ENCODE measurements around the gene TESK2.

TESK2 gene

GRCh38 chr1:45373573-45373972 lies 117.4 kb downstream of the TESK2 start:
- DNase-seq: no peak

DNA sequence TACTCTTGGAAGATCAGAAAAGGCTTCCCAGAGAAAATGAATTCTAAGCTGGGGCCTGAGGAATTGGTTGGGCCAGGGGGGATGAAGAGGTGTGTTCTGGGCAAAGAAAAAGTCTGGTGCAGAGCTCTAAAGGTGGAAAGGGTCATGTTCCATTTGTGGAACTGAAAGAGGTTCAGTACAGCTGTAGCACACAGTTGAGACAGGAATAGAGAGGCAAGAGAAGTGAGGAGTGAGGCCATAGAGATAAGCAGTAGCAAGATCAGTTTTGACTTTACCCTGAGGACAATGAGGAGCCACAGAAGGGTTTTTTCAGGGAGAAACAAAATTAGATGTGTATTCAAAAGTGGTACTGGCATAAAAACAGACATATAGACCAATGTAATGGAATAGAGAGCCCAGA lies 120.4 kb downstream of the TESK2 start:
- DNase-seq: no peak

GRCh38 chr1:45365051-45365450 lies 125.9 kb downstream of the TESK2 start:
- no peak for DNase-seq

GRCh38 chr1:45364294-45364693 lies 126.7 kb downstream of the TESK2 start:
- DNase-seq: no peak

DNA sequence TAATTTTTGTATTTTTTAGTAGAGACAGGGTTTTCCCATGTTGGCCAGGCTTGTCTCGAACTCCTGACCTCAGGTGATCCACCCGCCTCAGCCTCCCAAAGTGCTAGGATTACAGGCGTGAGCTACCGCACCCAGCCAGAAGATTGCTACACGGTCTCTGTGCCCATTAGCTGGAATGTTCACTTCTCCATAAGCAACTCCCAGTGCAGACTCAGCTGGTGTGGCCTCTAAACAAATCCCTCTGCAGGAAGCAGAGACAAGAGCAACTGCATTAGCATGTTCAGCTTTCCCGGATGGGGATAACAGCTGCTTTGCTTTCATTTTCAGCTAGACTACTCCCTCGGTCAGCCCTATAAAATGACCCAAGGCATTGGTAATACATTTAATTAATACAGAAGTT lies 130.0 kb downstream of the TESK2 start:
- DNase-seq: peak; percentile 67 to 84

DNA sequence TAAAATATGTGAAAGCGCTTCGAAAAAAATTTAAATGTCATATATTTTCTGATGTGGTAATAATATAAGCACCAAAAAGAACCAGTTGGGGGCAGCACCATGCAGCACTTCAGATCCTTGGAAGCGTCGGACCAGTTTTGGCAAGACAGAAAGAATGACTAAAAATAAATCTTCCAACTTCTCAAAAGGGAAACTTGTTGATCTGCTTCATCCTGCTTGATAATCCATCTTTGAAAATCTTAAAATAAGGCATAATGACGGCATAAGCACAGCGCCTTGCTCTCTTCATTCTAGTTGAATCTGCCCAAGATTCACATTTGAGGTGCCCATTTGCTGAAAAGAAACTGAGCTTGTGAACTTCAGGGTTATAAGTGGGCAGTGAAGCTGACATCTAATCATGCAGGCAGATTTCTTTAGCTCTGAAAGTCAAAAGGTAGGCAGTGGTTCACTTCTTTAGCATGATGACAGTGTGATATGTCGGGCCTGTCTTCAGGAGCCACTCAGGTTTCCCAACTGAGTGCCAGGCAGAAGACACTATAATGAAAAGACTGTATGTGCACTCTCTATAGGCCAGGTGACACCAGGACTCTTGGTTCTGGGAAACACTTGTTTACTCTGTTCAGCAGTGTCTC lies 131.0 kb downstream of the TESK2 start:
- peak; percentile 23 to 51 for DNase-seq

GRCh38 chr1:45356186-45356585 lies 134.8 kb downstream of the TESK2 start:
- DNase-seq: peak in 1 of 2 experiments; percentile 6

GRCh38 chr1:45355683-45356082 lies 135.3 kb downstream of the TESK2 start:
- no peak for DNase-seq

DNA sequence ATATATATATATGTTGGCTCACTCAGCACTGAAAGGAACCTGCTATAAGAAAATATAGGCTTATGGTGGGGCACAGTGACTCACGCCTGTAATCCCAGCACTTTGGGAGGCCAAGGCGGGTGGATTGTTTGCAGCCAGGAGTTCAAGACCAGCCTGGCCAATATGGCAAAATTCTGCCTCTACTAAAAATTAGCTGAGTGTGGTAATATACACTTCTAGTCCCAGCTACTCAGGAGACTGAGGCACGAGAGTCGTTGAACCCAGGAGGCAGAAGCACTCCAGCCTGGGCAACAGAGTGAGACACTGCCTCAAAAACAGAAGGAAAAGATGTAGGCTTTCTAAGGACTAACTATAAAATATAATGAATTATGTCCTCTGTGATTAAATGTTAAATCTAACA lies 136.1 kb downstream of the TESK2 start:
- no peak for DNase-seq

- DNase-seq: no peak
Measured at GRCh38 chr1:45353685-45354084, 137.3 kb downstream of the TESK2 start.

DNA sequence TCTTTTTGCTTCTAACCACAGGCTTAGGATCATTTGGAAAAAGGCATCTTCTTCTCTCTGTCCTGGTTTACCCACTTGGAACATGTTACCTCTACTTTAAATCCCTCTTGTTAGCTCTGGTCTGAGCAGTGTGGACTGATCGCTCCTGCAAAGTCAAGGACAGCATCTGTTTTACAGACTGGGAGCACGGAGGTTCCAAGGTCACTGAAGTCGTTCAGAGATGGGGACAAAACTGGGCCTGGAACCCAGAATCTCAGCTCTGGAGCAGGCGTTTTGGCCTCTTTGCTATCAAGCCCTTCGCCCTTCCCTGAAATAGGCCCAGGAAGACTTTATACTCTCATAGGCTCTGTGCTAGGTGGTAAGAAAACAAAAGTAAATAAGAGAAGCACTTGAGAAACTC lies 139.5 kb downstream of the TESK2 start:
- no peak for DNase-seq

DNA sequence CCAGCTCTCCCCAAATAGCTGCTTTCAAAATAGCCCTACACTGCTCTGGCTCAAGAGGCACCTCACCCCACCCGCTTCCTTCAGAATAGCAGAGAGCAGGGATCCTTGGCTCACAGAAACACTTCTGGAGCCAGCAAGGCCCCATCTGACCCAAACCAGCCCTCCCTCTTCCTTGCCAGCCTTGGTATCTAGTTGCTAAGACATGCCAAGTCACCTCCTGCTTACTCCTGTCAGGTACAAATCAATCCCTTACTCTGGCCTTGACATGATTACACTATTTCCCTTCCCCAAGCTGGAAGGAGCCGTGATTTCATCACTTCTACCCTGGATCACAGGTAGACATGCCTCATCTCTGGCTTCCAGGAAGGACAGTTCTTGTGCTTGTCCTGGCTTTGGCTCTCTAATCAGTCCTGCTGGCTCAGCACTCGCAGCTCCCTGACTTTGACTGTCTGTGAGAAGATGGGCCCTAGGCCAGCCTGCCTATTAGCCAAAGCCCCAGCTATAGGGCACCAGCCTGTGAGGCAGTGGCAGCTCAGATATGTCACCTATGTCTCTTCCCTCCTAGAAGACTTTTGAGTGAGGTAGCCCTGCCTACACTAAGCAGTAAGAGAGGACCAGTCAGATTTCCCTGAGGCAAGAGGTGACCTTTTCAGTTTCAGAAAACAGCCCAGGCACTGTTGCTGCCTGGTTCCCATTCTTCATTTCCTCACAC lies 141.8 kb downstream of the TESK2 start:
- DNase-seq: no peak

GRCh38 chr1:45348609-45348965 lies 142.4 kb downstream of the TESK2 start:
- no peak for DNase-seq

GRCh38 chr1:45348020-45348419 lies 142.9 kb downstream of the TESK2 start:
- no peak for DNase-seq

DNA sequence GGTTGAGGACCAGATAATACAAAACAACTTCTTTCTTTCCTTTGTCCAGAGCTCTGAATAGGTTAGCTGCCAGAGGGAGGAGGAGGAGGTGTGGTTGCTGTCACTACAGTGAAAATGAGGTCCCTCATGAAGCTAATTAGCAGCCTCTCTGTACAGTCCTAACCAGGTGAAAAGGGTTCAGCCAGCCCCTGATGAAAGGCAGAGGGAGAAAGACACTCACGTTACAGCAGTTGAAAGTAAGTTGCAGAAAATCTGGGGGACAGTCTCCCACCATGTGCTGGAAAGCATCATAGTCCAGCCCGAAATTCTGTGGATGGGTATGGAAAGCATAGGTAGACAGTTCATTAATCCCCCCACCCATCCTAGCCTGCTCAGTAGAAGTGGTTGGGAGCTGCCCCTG lies 144.5 kb downstream of the TESK2 start:
- DNase-seq: no peak

- no peak for DNase-seq
Measured at GRCh38 chr1:45345014-45345413, 145.9 kb downstream of the TESK2 start.

GRCh38 chr1:45344499-45344898 lies 146.5 kb downstream of the TESK2 start:
- DNase-seq: no peak

- peak in 1 of 2 experiments; percentile 23 for DNase-seq
Measured at GRCh38 chr1:45340816-45341466, 150.0 kb downstream of the TESK2 start.

DNA sequence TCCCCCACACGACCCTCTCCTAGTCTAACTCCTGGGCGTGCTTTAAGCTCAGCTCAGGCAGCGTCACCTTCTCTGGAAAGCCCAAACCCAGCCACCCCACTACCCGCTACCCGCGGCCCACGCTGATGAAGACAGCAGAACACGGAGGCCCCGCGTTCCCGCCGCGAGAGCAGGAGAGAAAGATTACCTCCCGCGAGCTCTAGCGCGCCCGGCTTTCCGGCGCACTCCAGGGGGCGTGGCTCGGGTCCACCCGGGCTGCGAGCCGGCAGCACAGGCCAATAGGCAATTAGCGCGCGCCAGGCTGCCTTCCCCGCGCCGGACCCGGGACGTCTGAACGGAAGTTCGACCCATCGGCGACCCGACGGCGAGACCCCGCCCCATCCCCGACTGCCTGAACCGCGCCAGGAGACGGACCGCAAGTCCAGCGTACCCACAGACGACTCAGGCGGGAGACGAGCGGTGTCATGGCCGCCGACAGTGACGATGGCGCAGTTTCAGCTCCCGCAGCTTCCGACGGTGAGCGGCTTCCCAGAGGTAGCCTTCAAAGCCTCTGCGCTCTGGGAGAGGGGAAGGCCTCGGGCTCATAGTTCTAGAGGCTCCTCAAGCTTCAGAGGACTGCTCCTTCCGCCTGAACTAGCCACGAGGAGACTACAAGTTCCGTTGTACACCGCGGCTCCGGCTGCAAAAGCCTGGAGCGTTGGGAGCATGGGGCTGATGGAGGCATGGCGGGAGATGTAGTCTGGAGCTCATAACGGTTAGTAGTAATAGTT lies 151.0 kb downstream of the TESK2 start, which contains the start of the genes MUTYH and TOE1:
Gene MUTYH (minus strand): TSS at position 652 of the 770 bp plus-strand sequence. CDS start 5,935 bp downstream, outside the sequence.
Gene TOE1 (plus strand): TSS at position 382 of the 770 bp plus-strand sequence. CDS start 83 bp downstream, at position 465.
- DNase-seq: peak; percentile 89 to 97

GRCh38 chr1:45337630-45338325 lies 153.2 kb downstream of the TESK2 start:
- no peak for DNase-seq

DNA sequence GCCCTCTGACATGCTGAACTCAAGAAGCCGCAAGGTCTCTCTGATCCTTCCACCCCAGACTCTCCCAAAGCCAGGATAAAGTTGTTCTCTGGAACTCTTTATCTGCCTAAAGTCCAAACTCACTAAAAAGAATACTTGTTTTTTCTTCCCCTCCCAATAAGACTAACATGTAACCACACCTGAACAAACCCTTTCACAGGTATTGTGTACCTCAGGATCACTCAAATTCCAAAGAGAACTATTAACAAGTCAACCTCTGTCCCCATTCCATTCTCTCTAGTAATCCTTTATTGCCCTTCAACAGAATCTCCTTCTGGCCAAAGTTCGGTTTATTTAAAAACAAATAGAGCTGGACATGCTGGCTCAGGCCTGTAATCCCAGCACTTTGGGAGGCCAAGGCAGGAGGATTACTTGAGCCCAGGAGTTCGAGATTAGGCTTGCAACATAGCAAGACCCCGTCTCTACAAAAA lies 155.1 kb downstream of the TESK2 start:
- DNase-seq: no peak
